GM21737 (cell line): ENCODE data around the gene QDPR.

ENCODE experiments used
- ATAC-seq: cut with Tn5 transposase; IDR thresholded peaks from one replicate; pipeline ENCODE4 v1.9.1; 2021; ENCODE audit warnings: mild to moderate bottlenecking, moderate library complexity; ENCODE audit not compliant: unreplicated experiment

Gene QDPR

GRCh38 chr4:17436750-17437090 lies 75.2 kb downstream of the QDPR start:
- no peak for ATAC-seq
